GM23338 (cell line): Measurements from ENCODE around the gene ACOX3. TPM values are rescaled to one million over a fixed set of nuclear protein-coding genes. Genes with fewer than 3 reads are reported as not detected.

Experiments
- ATAC-seq: fragments of 200-7000 bp; cut with Tn5 transposase; 3 replicates; pipeline ENCODE4 v1.9.1; 2020
- DNase-seq: peaks from one replicate; pipeline ENCODE4 v3.0.0-alpha.2; 2015; ENCODE audit warnings: low spot score
- H2AFZ ChIP-seq: fragments of 200-600 bp; sonication (generic); 2 replicates; pipeline ENCODE4 v1.8.0; 2016; ENCODE audit warnings: antibody characterized with exemption, mild to moderate bottlenecking, moderate library complexity
- H3F3A ChIP-seq: fragments of 200-600 bp; sonication (generic); replicated peaks from 2 replicates; pipeline ENCODE4 v1.8.0; 2017; ENCODE audit warnings: antibody characterized with exemption, mixed run types, low read depth
- H3K27ac ChIP-seq: fragments of 200-600 bp; sonication (generic); 2 replicates; pipeline ENCODE4 v1.6.1; 2016; ENCODE audit warnings: low read depth
- H3K27me3 ChIP-seq: fragments of 200-600 bp; sonication (generic); 2 replicates; pipeline ENCODE4 v1.8.0; 2016; ENCODE audit warnings: mild to moderate bottlenecking, mixed run types, moderate library complexity; ENCODE audit not compliant: insufficient read depth
- H3K36me3 ChIP-seq: fragments of 200-600 bp; sonication (generic); 2 replicates; pipeline ENCODE4 v1.8.0; 2016; ENCODE audit warnings: mild to moderate bottlenecking; ENCODE audit not compliant: insufficient read depth
- H3K4me1 ChIP-seq: fragments of 200-600 bp; sonication (generic); 2 replicates; pipeline ENCODE4 v1.8.0; 2016; ENCODE audit warnings: mild to moderate bottlenecking, moderate library complexity; ENCODE audit not compliant: insufficient read depth
- H3K4me2 ChIP-seq: fragments of 200-600 bp; sonication (generic); 2 replicates; pipeline ENCODE4 v1.7.1; 2017; ENCODE audit warnings: mixed run types
- H3K4me3 ChIP-seq: fragments of 200-600 bp; sonication (generic); 2 replicates; pipeline ENCODE4 v1.6.1; 2016; ENCODE audit warnings: mixed run types
- H3K79me2 ChIP-seq: fragments of 200-600 bp; sonication (generic); replicated peaks from 2 replicates; pipeline ENCODE4 v1.8.0; 2017; ENCODE audit warnings: mild to moderate bottlenecking; ENCODE audit not compliant: insufficient read depth
- H3K9me2 ChIP-seq: fragments of 200-600 bp; sonication (generic); 2 replicates; pipeline ENCODE4 v1.8.0; 2017; ENCODE audit not compliant: insufficient read depth
- H4K20me1 ChIP-seq: fragments of 200-600 bp; sonication (generic); replicated peaks from 2 replicates; pipeline ENCODE4 v1.8.0; 2017; ENCODE audit warnings: mild to moderate bottlenecking; ENCODE audit not compliant: insufficient read depth
- H3K27ac Mint-ChIP-seq: 2 replicates; pipeline ENCODE4 v1.8.0; 2020; ENCODE audit warnings: inconsistent platforms, mild to moderate bottlenecking, moderate library complexity, mixed read lengths
- H3K27me3 Mint-ChIP-seq: 3 replicates; pipeline ENCODE4 v1.8.0; 2022; ENCODE audit warnings: low read depth, mild to moderate bottlenecking, moderate library complexity, mixed read lengths, inconsistent platforms; ENCODE audit not compliant: insufficient read depth, poor library complexity
- H3K36me3 Mint-ChIP-seq: 3 replicates; pipeline ENCODE4 v1.8.0; 2021; ENCODE audit warnings: low read depth, mild to moderate bottlenecking, inconsistent platforms, moderate library complexity, mixed read lengths
- H3K4me1 Mint-ChIP-seq: 3 replicates; pipeline ENCODE4 v1.8.0; 2020; ENCODE audit warnings: mild to moderate bottlenecking, inconsistent platforms, mixed read lengths
- H3K4me3 Mint-ChIP-seq: 3 replicates; pipeline ENCODE4 v1.8.0; 2021; ENCODE audit warnings: moderate library complexity, mild to moderate bottlenecking, inconsistent platforms, mixed read lengths
- H3K9me3 Mint-ChIP-seq: 3 replicates; pipeline ENCODE4 v1.8.0; 2020; ENCODE audit warnings: moderate library complexity, mild to moderate bottlenecking, inconsistent platforms, mixed read lengths
- EZH2phosphoT487 ChIP-seq: fragments of 200-600 bp; sonication (generic); IDR thresholded peaks from one replicate; pipeline ENCODE4 v1.8.1; 2018; ENCODE audit warnings: antibody characterized with exemption; ENCODE audit not compliant: unreplicated experiment
- ZNF114 ChIP-seq: fragments of 250-450 bp; sonication (Bioruptor Pico); IDR thresholded peaks from 2 replicates; pipeline ENCODE4 v1.5.0; 2020; ENCODE audit warnings: mild to moderate bottlenecking, moderate library complexity
- polyA plus RNA-seq: library from polyadenylated mRNA; unstranded; fragments of >200 nt; fragmentation: Nextera tagmentation; extraction: Ambion mirVana; gene quantifications from 2 replicates; pipeline ENCODE4 v1.2.1, GENCODE V29; 2016
- total RNA-seq: library from RNA; depleted of rRNA; stranded (reverse); fragments of >200 nt; shearing (Covaris generic); gene quantifications from 2 replicates; pipeline ENCODE4 v1.2.3, GENCODE V29; 2014
- TF ChIP-seq, protein P1 (sequence below): fragments of 250-450 bp; sonication (Bioruptor Pico); IDR thresholded peaks from 2 replicates; pipeline ENCODE4 v1.5.0; 2020; ENCODE audit warnings: mild to moderate bottlenecking, moderate library complexity
- TF ChIP-seq, protein P2 (sequence below): IDR thresholded peaks from 2 replicates; pipeline ENCODE4 v1.6.1; 2016; ENCODE audit warnings: antibody characterized with exemption
- TF ChIP-seq, protein P3 (sequence below), 2 experiments: fragments of 200-600 bp in 1 of 2; sonication (generic) in 1 of 2; conservative IDR thresholded peaks; 2 replicates each; pipeline versions ENCODE4 v1.5.1 to v1.6.1; 2016 to 2017; ENCODE audit warnings: antibody characterized with exemption in 2 of 2, low read depth in 2 of 2, mild to moderate bottlenecking in 2 of 2, moderate library complexity in 1 of 2

The ACOX3 gene
- total and polyA plus RNA-seq, 2 experiments from 2014 or later: 6.4 to 17.2 TPM

DNA sequence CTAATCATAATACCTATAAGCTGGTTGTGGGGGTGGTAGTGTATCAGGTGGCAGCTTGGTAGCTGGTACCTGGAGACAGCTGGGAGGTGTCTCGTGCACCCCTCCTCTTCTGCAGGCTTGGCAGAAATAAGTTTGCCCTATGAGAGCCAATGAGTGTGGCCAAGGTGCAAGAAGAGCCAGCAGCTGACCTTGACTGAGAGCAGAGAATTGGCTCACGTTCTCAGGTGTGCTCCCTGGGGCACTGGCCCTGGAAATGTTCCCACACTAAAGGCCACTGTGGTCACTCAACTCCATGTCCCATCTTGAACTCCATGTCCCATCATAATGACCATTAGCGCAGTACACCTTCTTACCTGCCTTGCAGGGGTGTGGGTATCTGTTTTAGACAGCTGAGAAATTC, 13.4 kb upstream of the ACOX3 start (continued):
- TF ChIP-seq, protein P1, sequence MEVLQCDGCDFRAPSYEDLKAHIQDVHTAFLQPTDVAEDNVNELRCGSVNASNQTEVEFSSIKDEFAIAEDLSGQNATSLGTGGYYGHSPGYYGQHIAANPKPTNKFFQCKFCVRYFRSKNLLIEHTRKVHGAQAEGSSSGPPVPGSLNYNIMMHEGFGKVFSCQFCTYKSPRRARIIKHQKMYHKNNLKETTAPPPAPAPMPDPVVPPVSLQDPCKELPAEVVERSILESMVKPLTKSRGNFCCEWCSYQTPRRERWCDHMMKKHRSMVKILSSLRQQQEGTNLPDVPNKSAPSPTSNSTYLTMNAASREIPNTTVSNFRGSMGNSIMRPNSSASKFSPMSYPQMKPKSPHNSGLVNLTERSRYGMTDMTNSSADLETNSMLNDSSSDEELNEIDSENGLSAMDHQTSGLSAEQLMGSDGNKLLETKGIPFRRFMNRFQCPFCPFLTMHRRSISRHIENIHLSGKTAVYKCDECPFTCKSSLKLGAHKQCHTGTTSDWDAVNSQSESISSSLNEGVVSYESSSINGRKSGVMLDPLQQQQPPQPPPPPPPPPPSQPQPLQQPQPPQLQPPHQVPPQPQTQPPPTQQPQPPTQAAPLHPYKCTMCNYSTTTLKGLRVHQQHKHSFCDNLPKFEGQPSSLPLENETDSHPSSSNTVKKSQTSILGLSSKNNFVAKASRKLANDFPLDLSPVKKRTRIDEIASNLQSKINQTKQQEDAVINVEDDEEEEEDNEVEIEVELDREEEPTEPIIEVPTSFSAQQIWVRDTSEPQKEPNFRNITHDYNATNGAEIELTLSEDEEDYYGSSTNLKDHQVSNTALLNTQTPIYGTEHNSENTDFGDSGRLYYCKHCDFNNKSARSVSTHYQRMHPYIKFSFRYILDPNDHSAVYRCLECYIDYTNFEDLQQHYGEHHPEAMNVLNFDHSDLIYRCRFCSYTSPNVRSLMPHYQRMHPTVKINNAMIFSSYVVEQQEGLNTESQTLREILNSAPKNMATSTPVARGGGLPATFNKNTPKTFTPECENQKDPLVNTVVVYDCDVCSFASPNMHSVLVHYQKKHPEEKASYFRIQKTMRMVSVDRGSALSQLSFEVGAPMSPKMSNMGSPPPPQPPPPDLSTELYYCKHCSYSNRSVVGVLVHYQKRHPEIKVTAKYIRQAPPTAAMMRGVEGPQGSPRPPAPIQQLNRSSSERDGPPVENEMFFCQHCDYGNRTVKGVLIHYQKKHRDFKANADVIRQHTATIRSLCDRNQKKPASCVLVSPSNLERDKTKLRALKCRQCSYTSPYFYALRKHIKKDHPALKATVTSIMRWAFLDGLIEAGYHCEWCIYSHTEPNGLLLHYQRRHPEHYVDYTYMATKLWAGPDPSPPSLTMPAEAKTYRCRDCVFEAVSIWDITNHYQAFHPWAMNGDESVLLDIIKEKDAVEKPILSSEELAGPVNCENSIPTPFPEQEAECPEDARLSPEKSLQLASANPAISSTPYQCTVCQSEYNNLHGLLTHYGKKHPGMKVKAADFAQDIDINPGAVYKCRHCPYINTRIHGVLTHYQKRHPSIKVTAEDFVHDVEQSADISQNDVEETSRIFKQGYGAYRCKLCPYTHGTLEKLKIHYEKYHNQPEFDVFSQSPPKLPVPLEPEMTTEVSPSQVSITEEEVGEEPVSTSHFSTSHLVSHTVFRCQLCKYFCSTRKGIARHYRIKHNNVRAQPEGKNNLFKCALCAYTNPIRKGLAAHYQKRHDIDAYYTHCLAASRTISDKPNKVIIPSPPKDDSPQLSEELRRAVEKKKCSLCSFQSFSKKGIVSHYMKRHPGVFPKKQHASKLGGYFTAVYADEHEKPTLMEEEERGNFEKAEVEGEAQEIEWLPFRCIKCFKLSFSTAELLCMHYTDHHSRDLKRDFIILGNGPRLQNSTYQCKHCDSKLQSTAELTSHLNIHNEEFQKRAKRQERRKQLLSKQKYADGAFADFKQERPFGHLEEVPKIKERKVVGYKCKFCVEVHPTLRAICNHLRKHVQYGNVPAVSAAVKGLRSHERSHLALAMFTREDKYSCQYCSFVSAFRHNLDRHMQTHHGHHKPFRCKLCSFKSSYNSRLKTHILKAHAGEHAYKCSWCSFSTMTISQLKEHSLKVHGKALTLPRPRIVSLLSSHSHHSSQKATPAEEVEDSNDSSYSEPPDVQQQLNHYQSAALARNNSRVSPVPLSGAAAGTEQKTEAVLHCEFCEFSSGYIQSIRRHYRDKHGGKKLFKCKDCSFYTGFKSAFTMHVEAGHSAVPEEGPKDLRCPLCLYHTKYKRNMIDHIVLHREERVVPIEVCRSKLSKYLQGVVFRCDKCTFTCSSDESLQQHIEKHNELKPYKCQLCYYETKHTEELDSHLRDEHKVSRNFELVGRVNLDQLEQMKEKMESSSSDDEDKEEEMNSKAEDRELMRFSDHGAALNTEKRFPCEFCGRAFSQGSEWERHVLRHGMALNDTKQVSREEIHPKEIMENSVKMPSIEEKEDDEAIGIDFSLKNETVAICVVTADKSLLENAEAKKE (CRISPR knock-in tag): no peak

DNA sequence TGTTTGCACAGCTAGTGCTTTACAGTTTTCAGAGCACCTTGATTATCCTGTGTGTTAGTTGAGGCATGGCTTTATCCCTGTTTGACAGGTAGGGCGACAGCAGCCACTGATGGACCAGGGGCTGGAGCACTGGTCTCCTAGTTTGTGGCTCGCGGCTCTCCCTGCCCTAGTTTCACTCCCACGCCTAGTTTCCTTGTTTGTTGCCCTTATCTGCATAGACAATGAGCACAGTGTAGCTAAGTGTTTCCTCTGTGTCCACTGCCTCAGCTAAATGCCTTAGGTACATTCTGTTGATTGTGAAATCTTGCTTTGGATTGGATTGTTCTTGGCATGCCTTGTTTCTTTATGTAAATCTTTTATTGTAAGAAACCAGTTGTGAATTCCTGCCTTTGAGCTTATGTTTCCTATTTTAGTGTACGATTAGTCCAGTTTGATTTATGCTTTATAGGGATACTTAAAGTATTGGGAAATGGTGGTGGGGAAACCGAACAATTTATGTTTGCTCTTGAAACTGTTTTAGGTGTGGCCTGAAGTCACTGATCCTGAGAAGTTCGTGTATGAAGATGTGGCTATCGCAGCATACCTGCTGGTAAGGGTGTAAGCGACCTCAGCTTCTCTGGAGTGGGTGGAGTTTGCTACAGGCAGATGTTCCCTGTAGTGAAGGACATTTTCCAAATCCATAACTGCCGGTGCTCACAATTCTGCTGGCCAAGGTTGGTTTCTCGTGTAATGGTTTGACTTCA, 11.1 kb upstream of the ACOX3 start:
- Mint-ChIP-seq H3K9me3 (no peaks in the 10 kb centered on the region), H3K4me3 (no peak overlapping the region), H3K36me3 (peaks cover 55% of the 10 kb centered on the region), H3K27ac (no peak overlapping the region), H3K27me3 (no peaks in the 10 kb centered on the region), H3K4me1 (no peaks in the 10 kb centered on the region; the same call in 2 of the 3 replicates)
- DNase-seq: no peak
- peaks cover 6% of the 10 kb centered on the region for H3K36me3 ChIP-seq
- H3K79me2 ChIP-seq: 0 out of 2 replicates have a peak, but pooled peaks cover 3% of the 10 kb centered on the region
- no peaks in the 10 kb centered on the region for H3K9me2 ChIP-seq
- H3K27ac ChIP-seq: no peak overlapping the region
- H3F3A ChIP-seq: no peaks in the 10 kb centered on the region
- H2AFZ ChIP-seq: no peak overlapping the region
- no peaks in the 10 kb centered on the region for H3K27me3 ChIP-seq
- no peak overlapping the region for H3K4me2 ChIP-seq
- no peak overlapping the region for H3K4me3 ChIP-seq
- no peaks in the 10 kb centered on the region for H3K4me1 ChIP-seq
- ATAC-seq: no peak
- H4K20me1 ChIP-seq: peaks cover 4% of the 10 kb centered on the region; the same call in 1 of the 2 replicates
- TF ChIP-seq, protein P2, sequence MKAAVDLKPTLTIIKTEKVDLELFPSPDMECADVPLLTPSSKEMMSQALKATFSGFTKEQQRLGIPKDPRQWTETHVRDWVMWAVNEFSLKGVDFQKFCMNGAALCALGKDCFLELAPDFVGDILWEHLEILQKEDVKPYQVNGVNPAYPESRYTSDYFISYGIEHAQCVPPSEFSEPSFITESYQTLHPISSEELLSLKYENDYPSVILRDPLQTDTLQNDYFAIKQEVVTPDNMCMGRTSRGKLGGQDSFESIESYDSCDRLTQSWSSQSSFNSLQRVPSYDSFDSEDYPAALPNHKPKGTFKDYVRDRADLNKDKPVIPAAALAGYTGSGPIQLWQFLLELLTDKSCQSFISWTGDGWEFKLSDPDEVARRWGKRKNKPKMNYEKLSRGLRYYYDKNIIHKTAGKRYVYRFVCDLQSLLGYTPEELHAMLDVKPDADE: no peak
- TF ChIP-seq, protein P1 (CRISPR knock-in tag): no peak
- no peak for TF ChIP-seq ZNF114 (CRISPR knock-in tag)
- TF ChIP-seq EZH2phosphoT487: no peak
- TF ChIP-seq, protein P3, sequence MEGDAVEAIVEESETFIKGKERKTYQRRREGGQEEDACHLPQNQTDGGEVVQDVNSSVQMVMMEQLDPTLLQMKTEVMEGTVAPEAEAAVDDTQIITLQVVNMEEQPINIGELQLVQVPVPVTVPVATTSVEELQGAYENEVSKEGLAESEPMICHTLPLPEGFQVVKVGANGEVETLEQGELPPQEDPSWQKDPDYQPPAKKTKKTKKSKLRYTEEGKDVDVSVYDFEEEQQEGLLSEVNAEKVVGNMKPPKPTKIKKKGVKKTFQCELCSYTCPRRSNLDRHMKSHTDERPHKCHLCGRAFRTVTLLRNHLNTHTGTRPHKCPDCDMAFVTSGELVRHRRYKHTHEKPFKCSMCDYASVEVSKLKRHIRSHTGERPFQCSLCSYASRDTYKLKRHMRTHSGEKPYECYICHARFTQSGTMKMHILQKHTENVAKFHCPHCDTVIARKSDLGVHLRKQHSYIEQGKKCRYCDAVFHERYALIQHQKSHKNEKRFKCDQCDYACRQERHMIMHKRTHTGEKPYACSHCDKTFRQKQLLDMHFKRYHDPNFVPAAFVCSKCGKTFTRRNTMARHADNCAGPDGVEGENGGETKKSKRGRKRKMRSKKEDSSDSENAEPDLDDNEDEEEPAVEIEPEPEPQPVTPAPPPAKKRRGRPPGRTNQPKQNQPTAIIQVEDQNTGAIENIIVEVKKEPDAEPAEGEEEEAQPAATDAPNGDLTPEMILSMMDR (conservative IDR thresholded peaks at IDR 0.05; ENCODE audit: low read depth in 2 of 2): no peak
